ENCODE results near the gene ABCA4.

The ABCA4 gene

DNA sequence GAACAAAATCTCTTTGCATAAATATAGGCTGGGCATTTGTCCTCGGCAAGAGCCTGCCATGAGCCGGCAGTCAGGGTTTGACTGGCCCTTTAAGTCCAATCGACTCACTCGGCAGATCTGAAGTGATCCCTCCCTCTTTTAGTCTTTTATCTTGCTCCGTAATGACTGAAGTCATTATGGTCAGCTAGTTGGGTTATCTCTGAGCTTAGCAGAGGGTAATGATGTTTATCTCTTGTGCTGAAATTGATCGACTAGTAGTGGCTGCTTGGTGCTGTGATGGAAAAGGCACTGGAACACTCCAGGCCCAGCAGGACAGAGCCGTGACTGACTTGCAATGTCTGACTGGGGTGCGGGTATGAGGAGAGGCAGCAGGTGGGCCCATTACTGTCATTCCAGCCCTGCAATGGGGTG, 468 bp upstream of the ABCA4 start:
- DNase-seq, result no peak

DNA sequence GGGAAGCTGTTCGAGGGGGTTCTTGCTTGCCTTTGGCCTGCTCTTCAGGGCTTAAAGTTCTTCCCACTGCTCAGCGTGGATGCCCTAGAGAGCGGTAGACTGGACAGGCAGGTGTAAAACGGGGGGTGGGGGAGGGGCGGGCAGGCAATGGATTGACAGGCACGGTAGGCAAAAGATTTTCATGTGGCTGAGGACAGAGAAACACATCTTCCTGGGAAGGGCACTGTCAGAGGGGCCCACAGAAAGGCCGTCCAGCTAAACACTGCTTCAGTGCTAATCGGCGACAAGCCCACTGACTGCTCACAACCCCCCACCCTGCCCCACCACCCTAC, 412 bp downstream of the ABCA4 start:
- DNase-seq, result no peak

DNA sequence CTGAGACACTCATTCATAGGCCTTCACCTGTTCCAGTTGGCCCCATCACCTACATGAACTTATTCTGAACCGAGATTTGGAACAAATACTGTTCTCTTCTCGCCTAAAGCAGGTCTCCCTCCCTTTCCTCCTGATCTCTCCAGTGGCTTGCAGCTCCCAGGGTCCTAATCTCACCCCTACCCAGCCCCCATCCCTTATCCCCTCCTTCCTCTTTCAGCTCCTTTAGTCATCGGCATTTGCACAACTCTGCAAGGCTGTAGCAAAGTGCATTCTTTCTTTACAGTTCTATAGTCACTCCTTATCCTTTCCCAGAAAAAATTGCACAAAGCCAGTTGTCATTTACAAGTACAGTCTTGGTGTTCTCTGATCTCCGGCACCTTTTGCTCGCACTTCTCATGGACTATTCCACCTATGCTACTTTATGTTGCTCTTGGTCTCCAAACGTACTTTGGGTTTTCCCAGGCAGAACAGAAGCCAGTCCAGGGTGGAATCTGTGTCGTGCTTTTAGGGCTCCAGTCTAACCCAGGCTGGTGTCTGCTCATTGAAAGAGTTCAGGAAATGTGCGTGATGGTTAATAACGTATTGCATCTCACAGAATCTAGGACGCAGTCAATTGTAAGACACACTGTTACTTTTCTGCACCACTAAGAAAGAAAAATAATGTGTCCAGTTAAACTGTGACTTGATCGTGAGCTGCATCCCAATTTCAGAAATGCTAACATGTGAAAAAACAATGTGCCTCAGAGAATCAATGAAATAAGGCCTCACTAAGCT, 965 bp downstream of the ABCA4 start:
- no peak for DNase-seq

DNA sequence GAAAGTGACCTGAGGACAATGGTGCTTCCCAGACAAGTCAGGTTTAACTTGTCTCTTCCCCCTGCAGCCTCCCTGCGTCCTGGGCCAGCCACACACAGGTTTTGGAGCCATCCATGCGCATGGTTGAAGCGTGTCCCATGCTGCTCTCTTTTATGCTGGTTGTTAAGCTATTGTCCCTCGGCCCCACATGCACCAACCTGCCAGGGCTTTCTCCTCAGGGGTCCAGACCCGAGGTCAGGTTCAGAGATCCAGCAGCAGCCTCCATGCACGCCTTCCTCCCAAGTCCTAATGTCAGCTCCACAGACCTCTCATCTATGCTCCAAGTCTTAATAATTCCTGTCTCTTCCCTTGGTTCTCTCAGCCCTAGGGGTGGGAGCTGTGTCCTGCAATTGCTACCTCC, 1.6 kb downstream of the ABCA4 start:
- DNase-seq, result no peak

DNA sequence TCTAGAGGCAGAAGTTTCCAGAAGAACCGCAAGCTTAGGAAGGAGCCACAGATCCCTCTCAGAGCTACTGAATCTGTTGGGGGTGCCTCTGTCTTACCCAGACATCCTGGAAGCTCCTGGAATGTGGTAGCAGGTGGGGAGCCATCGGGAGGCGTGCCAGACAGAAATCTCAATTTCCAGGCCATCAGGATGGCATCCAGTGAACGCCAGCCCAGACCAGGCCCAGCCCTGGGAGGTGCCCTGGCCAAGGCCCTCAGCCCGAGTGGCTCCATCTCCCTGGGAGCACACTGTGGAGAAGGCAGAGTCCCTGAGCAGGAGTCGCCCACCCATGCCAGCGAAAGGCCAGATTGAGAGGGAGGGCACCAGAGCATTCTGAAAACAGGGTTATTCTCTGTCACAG, 2.5 kb downstream of the ABCA4 start:
- DNase-seq, result no peak

DNA sequence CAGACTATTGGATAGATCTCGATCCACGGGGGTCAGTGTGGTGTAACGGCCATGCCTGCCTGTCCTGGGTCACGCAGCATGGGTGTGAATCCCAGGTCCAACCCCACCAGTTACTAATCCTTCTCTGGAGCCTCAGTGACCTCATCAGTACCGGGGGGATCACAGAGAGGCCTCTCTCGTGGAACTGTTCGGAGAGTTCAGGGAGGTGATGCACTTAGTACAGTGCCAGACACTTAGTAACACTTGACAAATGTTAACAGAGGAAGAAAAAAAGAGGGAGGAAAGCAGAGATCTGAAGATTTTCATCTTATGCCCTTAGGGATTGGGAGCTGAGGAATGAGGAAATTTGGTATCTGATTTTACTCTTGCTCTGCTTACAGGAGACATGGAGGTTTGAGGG, 2.9 kb downstream of the ABCA4 start:
- no peak for DNase-seq

DNA sequence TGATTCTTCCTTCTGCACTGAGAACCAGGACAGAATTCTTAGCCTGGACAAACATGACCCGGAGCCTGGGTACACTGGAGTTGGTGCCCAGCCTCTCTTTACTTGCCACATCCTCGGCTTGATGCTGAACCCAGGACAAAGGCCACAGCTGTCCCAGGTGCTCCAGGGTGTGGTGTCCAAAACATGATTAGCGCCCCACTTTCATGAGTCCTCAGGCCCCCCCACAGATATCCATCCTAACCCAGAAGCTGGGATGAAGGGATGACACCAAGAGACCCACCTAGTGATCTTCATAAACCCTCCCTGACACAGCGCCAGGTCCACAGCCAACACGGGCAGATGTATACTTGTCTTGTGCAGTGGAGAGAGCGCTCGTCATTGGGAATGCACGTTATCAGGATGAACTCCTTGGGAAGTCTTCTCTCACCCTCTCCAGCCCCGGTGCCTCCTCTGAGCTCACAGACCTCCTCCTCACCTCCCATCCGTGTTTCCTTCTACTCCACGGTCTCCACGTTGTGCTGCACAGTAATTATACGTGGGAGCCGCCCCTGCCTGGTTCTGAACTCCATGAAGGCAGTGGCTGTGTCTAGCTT, 3.6 kb downstream of the ABCA4 start:
- no peak for DNase-seq

DNA sequence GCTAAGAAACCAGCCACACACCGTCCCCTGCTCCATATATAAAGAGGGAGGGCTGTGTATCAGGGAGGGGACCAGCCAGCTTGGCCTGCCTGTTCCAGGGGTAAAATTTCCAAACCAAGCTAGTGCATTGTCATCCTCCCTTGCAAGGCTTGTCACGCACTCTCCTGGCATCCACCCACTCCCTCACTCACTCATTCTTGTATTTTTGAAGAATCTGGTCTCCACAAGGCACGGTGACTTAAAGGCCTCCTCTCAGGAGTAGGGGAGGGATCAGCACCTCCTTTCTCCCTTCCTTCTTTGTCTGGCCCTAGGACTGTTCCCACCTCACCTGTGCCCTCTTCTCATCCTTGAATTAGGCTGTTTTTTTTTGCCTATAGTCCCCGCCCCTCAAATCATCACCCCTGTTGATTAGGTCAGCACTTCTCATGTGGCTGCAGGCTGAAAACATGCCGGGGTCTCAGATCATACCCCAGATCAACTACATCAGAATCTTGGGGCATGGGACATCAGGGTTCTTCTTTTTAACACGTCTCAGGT, 5.0 kb downstream of the ABCA4 start:
- DNase-seq, result no peak

DNA sequence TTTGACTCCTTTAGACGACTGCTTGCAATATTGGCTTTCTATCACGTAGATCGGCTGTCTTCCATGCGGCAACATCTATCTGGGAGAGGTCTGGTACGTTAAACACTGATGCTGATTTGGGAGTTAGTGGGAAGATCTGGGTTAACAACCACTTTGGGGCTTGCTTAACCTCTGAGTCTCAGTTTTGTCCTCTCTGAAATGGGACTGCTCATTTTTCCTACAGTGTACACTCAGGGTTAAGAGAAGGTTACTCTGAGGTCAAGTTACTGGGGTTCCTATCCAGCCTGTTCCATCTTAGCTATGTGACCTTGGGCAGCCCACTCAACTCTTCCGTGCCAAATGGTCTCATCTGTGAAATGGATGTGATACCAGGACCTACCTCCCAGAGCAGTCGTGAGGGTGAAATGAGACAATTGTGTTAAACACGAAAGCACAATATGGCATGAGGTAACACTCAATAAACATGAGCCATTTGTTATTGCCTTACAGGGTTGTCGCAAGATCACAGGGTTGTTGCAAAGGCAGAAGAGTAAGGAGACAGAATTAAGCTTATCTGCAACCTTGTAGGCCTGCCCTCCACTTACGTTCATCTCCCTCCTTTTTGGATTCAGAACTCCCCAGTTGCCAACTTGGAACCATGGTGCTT, 5.6 kb downstream of the ABCA4 start:
- no peak for DNase-seq

DNA sequence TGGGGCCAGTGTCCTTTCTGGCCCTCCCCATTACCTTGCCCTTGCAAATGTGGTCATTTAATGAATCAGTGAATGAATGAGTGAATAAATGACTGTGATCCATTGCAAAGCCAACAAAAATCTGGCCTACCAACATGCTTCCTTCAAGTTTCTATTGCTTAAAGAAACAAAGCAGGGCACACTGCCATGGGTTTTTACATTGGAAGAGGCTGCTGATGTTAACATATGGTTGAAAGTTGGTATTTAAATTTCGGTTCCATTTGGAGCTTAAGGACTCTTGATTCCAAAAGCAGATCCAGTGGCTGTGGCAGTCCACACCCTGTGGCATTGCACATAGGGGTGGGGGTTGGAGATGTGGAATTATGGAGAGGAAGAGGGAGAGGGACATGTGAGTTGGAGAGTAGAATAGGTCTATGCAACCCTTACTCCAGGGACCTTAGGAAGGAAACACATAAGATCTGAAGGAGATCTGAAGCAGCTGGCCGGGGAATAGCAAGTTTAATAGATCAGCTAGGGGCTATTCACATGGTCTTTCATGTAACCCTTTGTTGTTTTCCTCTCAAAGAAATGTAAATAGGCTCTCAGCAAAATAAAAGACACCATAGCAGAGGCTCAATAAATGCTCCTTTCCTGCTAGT, 7.2 kb downstream of the ABCA4 start:
- no peak for DNase-seq

DNA sequence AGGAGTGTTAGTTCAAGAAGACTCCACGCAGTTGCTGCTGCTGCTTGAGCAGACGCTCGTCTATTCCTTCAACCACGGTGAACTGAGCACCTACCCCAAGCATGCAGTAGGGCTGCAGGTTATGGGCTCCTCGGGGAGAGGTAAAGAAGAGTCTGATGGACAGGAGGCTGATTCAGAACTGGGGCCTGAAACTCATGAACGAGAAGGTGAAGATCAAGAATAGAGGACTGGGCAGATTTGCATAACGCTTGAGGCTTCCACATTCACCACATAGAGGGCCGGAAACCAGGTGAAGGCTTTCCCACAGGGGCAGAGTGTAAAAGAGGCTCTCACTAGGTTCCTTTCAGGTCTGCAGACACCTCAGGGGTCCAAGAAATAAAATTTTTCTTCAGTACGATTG, 9.1 kb downstream of the ABCA4 start:
- DNase-seq, result no peak

DNA sequence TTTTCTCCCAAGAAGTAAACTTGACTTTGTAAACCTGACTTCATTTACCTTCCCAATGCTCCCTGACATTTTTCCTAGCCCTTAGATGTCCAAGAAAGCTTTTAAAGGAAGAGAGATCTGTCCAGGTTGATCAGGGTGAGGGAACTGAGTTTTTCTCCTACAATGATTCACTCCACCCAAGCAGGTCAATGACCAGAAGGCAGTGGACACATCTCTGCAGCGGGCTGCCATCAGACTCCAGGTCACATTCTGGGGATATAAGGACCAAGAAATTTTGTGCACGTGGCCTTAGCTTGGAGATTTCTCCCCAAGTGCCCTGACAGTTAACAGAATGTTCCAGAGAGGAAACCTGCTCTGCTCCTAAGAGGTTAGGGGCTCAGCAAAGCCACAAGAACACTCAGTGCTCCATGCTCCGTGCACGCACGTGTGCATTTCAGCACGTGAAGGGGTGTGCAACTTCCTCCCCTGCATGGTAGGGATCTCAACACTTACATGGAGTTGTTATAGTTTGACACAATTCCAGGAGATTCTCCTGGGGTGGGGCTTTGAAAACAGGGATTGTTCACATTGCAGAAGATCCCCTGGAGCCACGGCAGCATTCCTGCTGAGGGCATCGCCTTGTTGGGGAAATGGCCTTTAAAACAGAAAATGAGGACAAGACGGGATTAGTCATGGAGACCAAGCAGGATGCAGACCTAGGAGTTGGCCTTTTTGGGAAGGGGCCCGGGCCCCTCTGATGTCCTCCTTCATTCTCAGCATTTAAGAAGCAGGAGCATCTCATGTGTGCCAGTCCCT, 9.8 kb downstream of the ABCA4 start:
- DNase-seq, result no peak

DNA sequence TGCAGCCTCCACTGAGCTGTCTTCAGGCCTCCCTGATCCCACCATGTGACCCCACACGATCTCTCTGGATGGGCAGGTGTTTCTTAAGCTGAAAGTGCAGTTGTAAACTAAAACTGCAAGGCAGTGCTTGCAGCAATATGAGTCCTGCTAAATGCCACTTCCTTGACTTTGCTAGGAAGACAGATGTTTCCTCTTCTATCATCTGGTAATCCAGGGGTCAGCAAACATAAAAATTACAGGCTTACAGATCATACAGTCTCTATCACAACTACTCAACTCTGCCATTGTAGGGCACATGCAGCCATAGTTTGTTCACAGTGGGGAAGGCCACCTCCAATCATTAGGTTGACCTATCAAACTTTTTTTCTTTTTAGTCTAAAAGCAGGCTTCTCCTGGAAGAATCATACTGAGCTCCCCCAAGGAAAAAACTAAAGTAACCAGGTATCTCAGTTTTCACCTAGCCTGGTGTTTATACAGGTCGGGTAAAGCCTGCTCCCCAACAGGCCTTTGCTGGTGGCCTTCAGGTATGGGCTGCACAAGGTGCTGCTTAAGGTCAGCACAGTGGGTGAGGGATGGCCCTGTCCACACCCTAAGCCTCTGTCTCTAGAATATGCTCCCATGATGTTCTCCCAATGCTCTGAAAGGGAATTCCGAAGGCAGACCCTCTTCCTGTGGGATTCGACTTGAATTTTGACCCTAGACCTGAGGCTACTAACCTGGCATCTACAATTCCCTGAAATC, 10.8 kb downstream of the ABCA4 start:
- DNase-seq, result no peak

DNA sequence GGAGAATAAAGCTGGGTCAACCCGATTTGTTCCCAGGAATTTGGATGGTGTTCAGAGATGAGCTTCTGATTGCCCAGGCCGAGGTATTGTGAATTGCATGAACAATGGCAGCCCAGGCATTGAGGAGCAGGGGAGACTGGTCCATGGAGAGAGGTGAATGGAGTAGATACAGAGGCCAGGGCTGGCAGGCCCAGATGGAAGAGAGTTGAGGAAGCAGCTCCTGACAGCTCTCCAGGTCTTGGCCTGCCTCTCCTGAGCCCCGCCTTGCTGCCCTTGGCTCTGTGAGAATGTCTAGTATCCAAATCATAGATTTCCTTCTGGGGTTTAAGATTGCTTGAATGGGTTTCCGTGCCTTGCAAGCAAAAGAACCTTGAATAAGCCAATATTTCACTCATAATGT, 11.5 kb downstream of the ABCA4 start:
- no peak for DNase-seq

DNA sequence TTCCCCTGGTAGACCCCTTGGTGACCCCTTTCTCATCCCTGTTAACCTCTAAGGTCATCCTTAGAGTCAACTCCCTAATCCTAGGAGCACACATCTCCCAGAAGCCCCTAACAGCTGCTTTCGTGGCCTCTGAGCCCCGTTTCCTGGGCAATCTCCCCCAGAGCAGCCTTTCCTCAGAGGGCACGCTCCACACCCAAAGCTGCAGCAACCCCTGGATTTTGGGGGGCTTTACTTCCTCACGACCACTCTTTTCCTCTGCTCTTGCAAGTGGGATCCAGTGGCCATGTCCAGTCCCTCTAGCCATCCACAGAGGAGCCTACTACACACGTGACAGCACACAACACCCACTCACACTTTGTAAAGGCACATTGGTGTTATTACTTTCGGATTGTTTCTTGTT, 13.8 kb downstream of the ABCA4 start:
- no peak for DNase-seq

DNA sequence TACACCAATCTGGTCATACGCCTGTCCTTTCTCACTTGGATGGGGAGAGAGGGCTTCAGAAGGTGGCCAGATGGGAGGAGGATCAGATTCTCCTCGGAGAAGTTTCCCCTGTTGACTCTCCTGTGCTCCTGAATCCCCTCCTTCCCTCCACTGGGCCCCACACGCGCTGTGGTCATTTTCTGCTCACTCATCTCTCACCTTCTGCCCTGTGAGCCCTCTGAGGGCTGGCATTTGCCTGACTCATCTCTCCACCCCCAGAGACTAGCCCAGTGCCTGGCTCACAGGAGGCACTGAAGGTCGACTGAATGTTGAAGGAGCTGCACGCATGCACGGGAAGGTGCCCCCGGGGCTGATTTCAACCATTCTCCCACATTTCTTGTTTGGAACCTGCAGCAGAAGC, 14.2 kb downstream of the ABCA4 start:
- DNase-seq, result no peak

DNA sequence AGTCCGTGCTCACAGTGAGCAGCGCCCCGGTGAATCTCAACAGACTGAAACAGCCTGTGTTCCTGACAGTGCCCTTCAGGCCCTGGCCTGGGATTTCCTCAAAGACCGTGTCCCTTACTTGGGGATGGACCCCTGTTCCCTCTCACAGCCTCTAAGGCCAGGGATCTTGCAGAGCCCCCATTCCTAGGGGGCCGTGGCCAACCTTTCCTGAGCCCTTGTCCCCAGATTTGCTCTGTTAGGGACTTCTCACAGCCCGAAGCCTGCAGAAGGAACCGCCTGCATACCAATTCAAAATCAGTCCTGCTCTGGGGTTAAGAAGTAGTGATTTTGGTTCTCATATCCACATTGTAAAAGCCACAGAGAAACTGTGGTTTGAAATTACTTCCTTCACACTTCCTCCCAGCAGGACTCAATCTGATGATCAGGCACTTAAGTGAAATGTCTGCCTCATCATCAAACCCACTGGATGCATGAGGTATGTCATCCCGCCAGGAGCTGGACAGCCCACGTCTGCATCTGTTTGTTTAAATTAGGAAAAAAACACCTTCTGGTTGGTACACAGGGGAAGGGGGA, 14.9 kb downstream of the ABCA4 start:
- no peak for DNase-seq

DNA sequence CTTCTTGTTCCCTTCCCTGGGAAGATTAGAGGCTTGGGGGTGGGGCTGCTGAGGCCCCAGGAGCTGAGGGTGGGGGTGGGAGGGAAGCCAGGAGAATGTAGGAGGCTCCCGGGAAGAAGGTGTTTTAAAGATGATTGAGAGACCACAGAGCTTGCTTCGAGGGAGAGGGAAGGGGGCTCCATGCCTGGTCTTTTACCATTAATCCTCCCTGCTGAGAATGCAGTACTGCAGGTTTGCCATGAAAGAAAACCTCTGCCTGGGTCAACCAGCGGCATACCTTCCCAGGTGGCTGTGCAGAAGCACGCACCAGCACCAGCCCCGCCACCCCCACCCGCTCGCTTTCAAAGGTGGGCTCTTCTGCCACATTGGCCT, 15.4 kb downstream of the ABCA4 start:
- no peak for DNase-seq

DNA sequence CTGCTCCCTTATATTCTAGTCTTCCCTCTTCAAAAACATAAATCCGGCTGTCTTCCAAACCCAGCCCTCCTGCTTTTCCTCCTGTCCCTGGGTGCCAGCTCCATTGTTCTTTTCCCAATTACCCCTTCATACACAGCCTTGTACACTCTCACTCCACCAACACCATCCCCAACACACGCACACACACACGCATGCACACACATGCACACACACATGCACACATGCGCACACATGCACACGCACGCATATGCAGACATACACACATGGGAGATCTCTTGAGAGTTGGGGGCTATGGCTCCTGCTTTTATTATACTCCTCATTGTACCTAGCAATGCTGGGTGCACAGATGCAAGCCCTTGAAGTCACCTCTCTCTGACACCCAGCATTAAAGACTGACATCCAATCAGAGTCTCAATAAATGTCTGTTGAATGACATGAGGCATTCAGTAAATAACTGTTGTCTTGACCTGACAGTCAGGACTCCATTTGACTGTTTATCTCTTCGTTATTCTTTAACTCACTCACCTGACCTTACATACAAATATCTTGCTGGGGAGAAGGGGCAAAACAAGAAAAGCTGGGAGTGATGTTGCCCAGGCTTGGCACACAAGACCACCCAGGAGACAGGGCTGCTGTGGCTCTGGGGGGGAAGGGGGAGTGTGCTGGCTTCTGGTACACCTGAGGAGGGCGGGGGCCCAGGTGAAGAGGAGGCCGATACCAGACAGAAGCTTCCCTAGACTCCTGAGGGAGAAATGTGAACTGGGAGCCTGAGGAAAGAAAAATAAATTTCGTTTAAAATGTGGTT, 16.0 kb downstream of the ABCA4 start:
- DNase-seq, result no peak

DNA sequence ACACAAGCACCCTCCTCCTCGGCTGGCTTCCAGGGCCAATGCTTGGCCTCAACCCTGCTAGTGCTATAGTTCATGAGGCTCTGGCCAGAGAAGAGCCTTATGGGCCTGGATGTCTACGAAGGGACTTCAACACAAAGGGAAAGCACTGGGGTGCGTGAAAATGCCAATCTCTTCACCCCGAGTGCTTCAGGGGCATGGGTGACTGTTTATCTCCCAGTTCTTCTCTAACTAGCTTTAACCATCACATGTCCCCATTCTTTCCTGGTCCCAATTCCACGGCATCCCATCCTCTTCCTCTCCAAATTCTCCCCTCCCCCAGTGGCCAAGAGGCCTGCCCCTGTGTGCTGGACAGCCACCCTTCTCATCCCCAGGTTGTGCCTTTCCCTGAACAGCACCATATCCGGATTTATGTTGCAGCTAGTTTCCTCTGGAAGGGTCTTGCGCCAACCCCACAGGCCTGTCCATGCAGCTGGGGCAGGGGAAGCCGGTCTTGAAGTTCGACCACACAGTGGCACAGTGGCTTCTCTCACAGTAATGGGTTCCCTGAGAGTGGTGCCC, 16.7 kb downstream of the ABCA4 start:
- no peak for DNase-seq

DNA sequence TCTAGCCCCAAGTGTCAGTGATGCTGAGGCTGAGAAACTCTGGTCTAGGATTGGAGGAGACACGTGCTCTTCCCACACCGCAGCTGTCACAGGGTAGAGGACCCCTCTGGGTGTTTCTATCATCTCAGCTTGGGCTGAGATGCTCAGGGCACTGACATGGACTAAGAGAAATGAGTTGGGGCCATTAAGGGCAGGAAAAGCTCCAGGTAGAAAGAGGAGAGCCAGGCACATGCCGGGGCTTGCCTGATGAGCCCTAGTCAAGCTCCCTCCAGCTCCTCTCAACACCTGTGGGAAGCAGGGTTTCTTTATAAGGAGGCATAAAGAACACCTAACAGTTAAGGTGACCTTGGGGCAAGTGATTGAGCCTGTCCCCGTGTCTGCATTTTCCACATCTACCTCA, 17.3 kb downstream of the ABCA4 start:
- DNase-seq, result no peak
